Measurements from ENCODE around the gene CHCHD4.

Gene CHCHD4

GRCh38 chr3:14147617-14148016 lies 22.9 kb upstream of the CHCHD4 start:
- H3K4me3 ChIP-seq (ENCODE audit: low read length) = no peak overlapping the region
- H2BK5ac ChIP-seq (ENCODE audit: low read length) = no peak overlapping the region
- H2BK15ac ChIP-seq (replicated peaks; ENCODE audit: low read depth) = no peak overlapping the region
- no CpG with 5 or more reads among the region's 12 CpGs for WGBS (ENCODE audit: extremely low coverage, insufficient coverage, low lambda C conversion rate)
- H3K79me1 ChIP-seq (ENCODE audit: low read length) = no peaks in the 10 kb centered on the region
- peaks cover 4% of the 10 kb centered on the region for H3K4me1 ChIP-seq (ENCODE audit: control insufficient read depth, low read depth, low read length)
- no peak overlapping the region for H3K18ac ChIP-seq (ENCODE audit: low read length)
- no peak overlapping the region for H4K8ac ChIP-seq (ENCODE audit: low read depth, low read length)
- no peak overlapping the region for H3K4me2 ChIP-seq (ENCODE audit: low read length)
- no peaks in the 10 kb centered on the region for H3K36me3 ChIP-seq (ENCODE audit: control insufficient read depth, insufficient read depth, low read length)
- H2BK120ac ChIP-seq (ENCODE audit: low read depth, low read length) = no peak overlapping the region
- no peaks in the 10 kb centered on the region for H3K27me3 ChIP-seq (ENCODE audit: insufficient read depth, low read length, poor library complexity)
- peak; percentile 59 for DNase-seq
- no peak overlapping the region for H4K5ac ChIP-seq (ENCODE audit: low read length)
- no peak overlapping the region for H3K27ac ChIP-seq (ENCODE audit: low read depth, low read length)
- H3K9ac ChIP-seq (ENCODE audit: low read length) = no peak overlapping the region
- peak overlapping the region; percentile 57 for H3K56ac ChIP-seq (ENCODE audit: low read length)
- H3K79me2 ChIP-seq (ENCODE audit: control insufficient read depth, insufficient read depth, low read length) = no peaks in the 10 kb centered on the region
- no peak overlapping the region for H3K4ac ChIP-seq (ENCODE audit: low read depth, low read length)
- no peak overlapping the region for H3K23ac ChIP-seq (ENCODE audit: low read length)
- no peak overlapping the region for H2AK5ac ChIP-seq (ENCODE audit: low read length)

- no peak for DNase-seq
- H3K4me1 ChIP-seq (ENCODE audit: control insufficient read depth, low read depth, low read length) = peaks cover 4% of the 10 kb centered on the region
- no peak overlapping the region for H3K56ac ChIP-seq (ENCODE audit: low read length)
- no peak overlapping the region for H3K9ac ChIP-seq (ENCODE audit: low read length)
- WGBS (ENCODE audit: extremely low coverage, insufficient coverage, low lambda C conversion rate) = no CpG with 5 or more reads among the region's 5 CpGs
- H3K4me2 ChIP-seq (ENCODE audit: low read length) = no peak overlapping the region
- no peaks in the 10 kb centered on the region for H3K79me1 ChIP-seq (ENCODE audit: low read length)
- no peaks in the 10 kb centered on the region for H3K79me2 ChIP-seq (ENCODE audit: control insufficient read depth, insufficient read depth, low read length)
- H3K27me3 ChIP-seq (ENCODE audit: insufficient read depth, low read length, poor library complexity) = no peaks in the 10 kb centered on the region
- H2BK15ac ChIP-seq (replicated peaks; ENCODE audit: low read depth) = no peak overlapping the region
- H2AK5ac ChIP-seq (ENCODE audit: low read length) = no peak overlapping the region
- H4K5ac ChIP-seq (ENCODE audit: low read length) = no peak overlapping the region
- no peak overlapping the region for H3K23ac ChIP-seq (ENCODE audit: low read length)
- H3K27ac ChIP-seq (ENCODE audit: low read depth, low read length) = no peak overlapping the region
- H3K4ac ChIP-seq (ENCODE audit: low read depth, low read length) = no peak overlapping the region
- no peak overlapping the region for H2BK120ac ChIP-seq (ENCODE audit: low read depth, low read length)
- H2BK5ac ChIP-seq (ENCODE audit: low read length) = no peak overlapping the region
- no peak overlapping the region for H3K4me3 ChIP-seq (ENCODE audit: low read length)
- no peak overlapping the region for H3K18ac ChIP-seq (ENCODE audit: low read length)
- H4K8ac ChIP-seq (ENCODE audit: low read depth, low read length) = no peak overlapping the region
- H3K36me3 ChIP-seq (ENCODE audit: control insufficient read depth, insufficient read depth, low read length) = peaks cover 1% of the 10 kb centered on the region
Measured at GRCh38 chr3:14147066-14147435, 22.4 kb upstream of the CHCHD4 start.

- Histone ChIP-seq H3K4me3 (ENCODE audit: low read length) (no peak overlapping the region), H3K27ac (ENCODE audit: low read depth, low read length) (no peak overlapping the region), H2BK120ac (ENCODE audit: low read depth, low read length) (no peak overlapping the region), H2BK15ac (replicated peaks; ENCODE audit: low read depth) (no peak overlapping the region), H3K4ac (ENCODE audit: low read depth, low read length) (no peak overlapping the region), H4K8ac (ENCODE audit: low read depth, low read length) (no peak overlapping the region), H2BK5ac (ENCODE audit: low read length) (no peak overlapping the region), H3K18ac (ENCODE audit: low read length) (no peak overlapping the region), H3K4me1 (ENCODE audit: control insufficient read depth, low read depth, low read length) (peaks cover 4% of the 10 kb centered on the region), H3K56ac (ENCODE audit: low read length) (no peak overlapping the region), H3K36me3 (ENCODE audit: control insufficient read depth, insufficient read depth, low read length) (peaks cover 3% of the 10 kb centered on the region), H3K79me1 (ENCODE audit: low read length) (no peaks in the 10 kb centered on the region), H3K4me2 (ENCODE audit: low read length) (no peak overlapping the region), H3K79me2 (ENCODE audit: control insufficient read depth, insufficient read depth, low read length) (no peaks in the 10 kb centered on the region), H3K27me3 (ENCODE audit: insufficient read depth, low read length, poor library complexity) (no peaks in the 10 kb centered on the region), H3K9ac (ENCODE audit: low read length) (no peak overlapping the region), H2AK5ac (ENCODE audit: low read length) (no peak overlapping the region), H4K5ac (ENCODE audit: low read length) (no peak overlapping the region), H3K23ac (ENCODE audit: low read length) (no peak overlapping the region)
- WGBS (ENCODE audit: extremely low coverage, insufficient coverage, low lambda C conversion rate) = no CpG with 5 or more reads among the region's 10 CpGs
- DNase-seq = peak; percentile 37
Measured at GRCh38 chr3:14146381-14147065, 21.9 kb upstream of the CHCHD4 start.

GRCh38 chr3:14145670-14146380 lies 21.2 kb upstream of the CHCHD4 start:
- WGBS (ENCODE audit: extremely low coverage, insufficient coverage, low lambda C conversion rate) = no CpG with 5 or more reads among the region's 10 CpGs
- H2BK15ac ChIP-seq (replicated peaks; ENCODE audit: low read depth) = no peak overlapping the region
- peaks cover 3% of the 10 kb centered on the region for H3K36me3 ChIP-seq (ENCODE audit: control insufficient read depth, insufficient read depth, low read length)
- H4K5ac ChIP-seq (ENCODE audit: low read length) = no peak overlapping the region
- H3K79me2 ChIP-seq (ENCODE audit: control insufficient read depth, insufficient read depth, low read length) = no peaks in the 10 kb centered on the region
- no peak overlapping the region for H3K18ac ChIP-seq (ENCODE audit: low read length)
- H3K4me1 ChIP-seq (ENCODE audit: control insufficient read depth, low read depth, low read length) = peaks cover 4% of the 10 kb centered on the region
- no peak overlapping the region for H3K4ac ChIP-seq (ENCODE audit: low read depth, low read length)
- H2BK5ac ChIP-seq (ENCODE audit: low read length) = no peak overlapping the region
- H3K4me3 ChIP-seq (ENCODE audit: low read length) = no peak overlapping the region
- H3K27me3 ChIP-seq (ENCODE audit: insufficient read depth, low read length, poor library complexity) = no peaks in the 10 kb centered on the region
- H3K79me1 ChIP-seq (ENCODE audit: low read length) = no peaks in the 10 kb centered on the region
- no peak overlapping the region for H3K4me2 ChIP-seq (ENCODE audit: low read length)
- H3K27ac ChIP-seq (ENCODE audit: low read depth, low read length) = peak overlapping the region; percentile 6
- H3K56ac ChIP-seq (ENCODE audit: low read length) = no peak overlapping the region
- H4K8ac ChIP-seq (ENCODE audit: low read depth, low read length) = no peak overlapping the region
- H3K23ac ChIP-seq (ENCODE audit: low read length) = no peak overlapping the region
- no peak overlapping the region for H2BK120ac ChIP-seq (ENCODE audit: low read depth, low read length)
- H3K9ac ChIP-seq (ENCODE audit: low read length) = no peak overlapping the region
- H2AK5ac ChIP-seq (ENCODE audit: low read length) = no peak overlapping the region
- DNase-seq = no peak

GRCh38 chr3:14145236-14145635 lies 20.6 kb upstream of the CHCHD4 start:
- Histone ChIP-seq H4K8ac (ENCODE audit: low read depth, low read length) (no peak overlapping the region), H3K79me2 (ENCODE audit: control insufficient read depth, insufficient read depth, low read length) (no peaks in the 10 kb centered on the region), H3K23ac (ENCODE audit: low read length) (no peak overlapping the region), H3K4me2 (ENCODE audit: low read length) (no peak overlapping the region), H3K56ac (ENCODE audit: low read length) (no peak overlapping the region), H3K36me3 (ENCODE audit: control insufficient read depth, insufficient read depth, low read length) (peaks cover 3% of the 10 kb centered on the region), H2BK120ac (ENCODE audit: low read depth, low read length) (no peak overlapping the region), H3K27ac (ENCODE audit: low read depth, low read length) (peak overlapping the region; percentile 6), H3K4me3 (ENCODE audit: low read length) (no peak overlapping the region), H2BK15ac (replicated peaks; ENCODE audit: low read depth) (no peak overlapping the region), H3K27me3 (ENCODE audit: insufficient read depth, low read length, poor library complexity) (no peaks in the 10 kb centered on the region), H2BK5ac (ENCODE audit: low read length) (no peak overlapping the region), H3K18ac (ENCODE audit: low read length) (no peak overlapping the region), H3K4ac (ENCODE audit: low read depth, low read length) (no peak overlapping the region), H3K4me1 (ENCODE audit: control insufficient read depth, low read depth, low read length) (peaks cover 4% of the 10 kb centered on the region), H3K79me1 (ENCODE audit: low read length) (no peaks in the 10 kb centered on the region), H4K5ac (ENCODE audit: low read length) (no peak overlapping the region), H2AK5ac (ENCODE audit: low read length) (no peak overlapping the region), H3K9ac (ENCODE audit: low read length) (no peak overlapping the region)
- peak; percentile 48 for DNase-seq
- 100% methylated on average over 1 of the region's 9 CpGs for WGBS (ENCODE audit: extremely low coverage, insufficient coverage, low lambda C conversion rate)
